Germinal center (tissue), 1 donor: Measurements from ENCODE around the gene CDKN2B-AS1.
A peak's percentile ranks its signal among the peaks of the same experiment; 100 is the strongest.

Experiments used
- DNase-seq: peaks from one replicate; pipeline ENCODE4 v3.0.0; 2012; ENCODE audit warnings: mixed read lengths, low spot score

The CDKN2B-AS1 gene

GRCh38 chr9:21982861-21983560 is 11.6 kb upstream of the CDKN2B-AS1 start:
- DNase-seq, result no peak

DNA sequence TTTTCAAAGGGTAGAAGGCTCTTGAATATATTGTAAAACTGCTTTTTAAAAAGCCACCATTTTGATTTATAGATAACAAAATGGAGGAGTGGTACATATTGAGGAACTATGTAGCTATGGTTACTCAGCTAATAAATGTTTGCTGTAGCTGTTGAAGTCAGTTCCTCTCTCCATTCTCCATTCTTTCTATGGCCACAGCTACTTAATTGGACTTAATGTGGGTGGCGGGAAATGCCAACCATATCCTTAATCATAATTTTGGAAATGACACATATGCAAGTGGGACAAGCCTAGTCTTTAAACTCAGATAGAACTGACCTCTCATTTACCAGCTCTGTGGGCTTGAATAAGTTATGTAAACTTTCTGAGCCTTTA is 11.0 kb upstream of the CDKN2B-AS1 start:
- DNase-seq, result no peak

- DNase-seq, result no peak
Measured at GRCh38 chr9:21984101-21984500, 10.5 kb upstream of the CDKN2B-AS1 start.

DNA sequence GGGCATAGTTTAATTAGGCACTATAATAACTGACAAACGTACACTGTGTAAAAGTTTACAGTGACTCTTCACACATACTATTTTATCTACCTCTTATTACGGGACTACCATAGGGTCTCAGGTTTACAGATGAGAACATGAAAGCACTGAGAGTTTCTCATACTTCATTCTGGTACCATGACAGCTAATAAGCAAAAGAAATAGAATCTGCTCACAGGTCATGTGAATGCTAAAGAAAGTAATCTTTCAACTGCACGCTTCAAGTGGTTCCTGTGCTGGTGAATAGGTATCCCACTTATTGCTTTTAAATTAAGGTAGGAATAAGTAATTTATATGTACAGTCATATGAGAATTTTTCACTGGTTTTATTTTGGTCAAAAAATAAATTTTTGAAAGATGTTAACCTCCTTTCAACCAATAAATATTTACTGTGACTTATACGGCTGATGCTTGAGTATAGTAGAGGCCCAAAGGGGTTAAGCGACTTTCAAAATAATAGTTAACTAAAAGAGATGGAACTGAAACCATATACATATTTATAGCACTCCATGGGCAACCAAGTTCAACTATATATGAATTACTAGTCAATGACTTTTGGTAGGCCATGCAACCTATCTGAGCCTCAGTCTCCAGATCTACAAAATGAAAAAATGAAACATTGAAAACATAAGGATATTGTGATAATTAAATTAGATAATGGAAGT is 8.5 kb upstream of the CDKN2B-AS1 start:
- DNase-seq, result no peak

GRCh38 chr9:21988056-21988990 is 6.3 kb upstream of the CDKN2B-AS1 start:
- no peak for DNase-seq

GRCh38 chr9:21989440-21990189 is 5.0 kb upstream of the CDKN2B-AS1 start:
- no peak for DNase-seq

DNA sequence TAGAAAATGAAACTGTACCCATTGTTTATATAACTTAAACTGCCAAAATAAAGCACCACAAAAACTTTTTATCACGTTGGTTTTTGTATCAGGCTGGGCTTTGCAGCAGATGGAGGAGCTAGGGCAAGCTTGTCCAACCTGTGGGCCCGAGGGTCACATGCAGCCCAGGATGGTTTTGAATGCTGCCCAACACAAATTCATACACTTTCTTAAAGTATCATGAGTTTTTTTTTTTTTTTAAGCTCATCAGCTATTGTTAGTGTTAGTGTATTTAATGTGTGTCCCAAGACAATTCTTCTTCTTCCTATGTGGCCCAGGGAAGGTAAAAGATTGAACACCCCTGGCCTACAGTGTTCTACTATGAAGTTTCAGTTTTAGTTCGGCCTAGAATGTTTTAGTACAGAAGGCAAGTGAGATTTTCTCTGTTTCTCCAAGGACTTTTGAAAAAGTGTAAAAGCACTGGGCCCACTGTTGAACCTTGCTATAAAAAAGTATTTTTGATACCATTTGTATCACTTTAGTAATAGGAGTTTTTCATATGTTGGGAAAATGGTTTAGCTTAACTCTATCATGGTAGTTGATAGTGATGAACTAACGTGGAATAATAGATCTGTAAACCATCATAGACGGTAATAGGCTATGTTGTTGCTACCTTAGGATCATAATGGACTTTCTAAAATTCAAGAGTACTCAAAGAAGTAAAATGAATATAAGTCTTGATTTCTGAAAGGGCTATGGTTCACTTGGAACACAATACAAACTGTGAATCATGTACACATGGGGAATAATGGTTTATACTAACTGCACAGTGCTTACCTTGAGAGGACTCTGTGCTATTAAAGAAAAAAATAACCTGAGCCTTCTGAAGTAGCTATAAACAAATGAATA is 3.3 kb upstream of the CDKN2B-AS1 start:
- no peak for DNase-seq

GRCh38 chr9:21993007-21993406 is 1.6 kb upstream of the CDKN2B-AS1 start:
- no peak for DNase-seq

- DNase-seq, result peak; percentile 41
Measured at GRCh38 chr9:21993893-21994555, 567 bp upstream of the CDKN2B-AS1 start, which contains the start of gene CDKN2A. Gene CDKN2A, minus strand, starts transcription at chr9:21994392.

DNA sequence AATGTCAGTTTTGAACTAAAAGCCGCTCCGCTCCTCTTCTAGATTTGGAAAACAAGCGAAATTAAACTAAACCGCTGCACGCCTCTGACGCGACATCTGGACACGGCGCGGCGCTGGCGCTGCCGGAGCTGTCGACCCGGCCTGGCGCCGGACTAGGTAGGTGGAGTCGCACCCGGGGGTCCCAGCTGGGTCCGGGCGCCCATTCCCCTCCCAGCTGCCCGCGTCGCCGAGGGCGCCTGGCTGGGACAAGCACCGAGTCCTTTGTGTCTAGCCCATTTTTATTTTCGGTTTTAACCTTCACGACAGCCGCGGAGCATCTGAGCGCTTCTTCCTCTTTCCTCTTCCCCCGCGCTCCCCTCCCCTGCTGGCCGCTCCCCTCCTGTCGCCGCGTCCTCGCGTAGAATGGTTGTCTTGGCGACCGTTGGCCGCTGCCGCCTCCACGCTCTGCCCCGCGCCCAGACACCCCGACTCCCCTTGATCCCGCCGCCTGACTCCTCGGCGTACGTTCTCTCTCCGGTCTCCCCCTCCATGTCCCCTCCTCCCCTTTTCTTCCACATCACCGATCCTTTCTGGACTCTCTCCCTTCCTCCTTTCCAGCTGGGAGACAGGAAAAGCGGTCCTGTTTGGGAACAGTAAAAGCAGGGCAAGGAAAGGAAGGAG is 545 bp downstream of the CDKN2B-AS1 start:
- peak; percentile 80 for DNase-seq

DNA sequence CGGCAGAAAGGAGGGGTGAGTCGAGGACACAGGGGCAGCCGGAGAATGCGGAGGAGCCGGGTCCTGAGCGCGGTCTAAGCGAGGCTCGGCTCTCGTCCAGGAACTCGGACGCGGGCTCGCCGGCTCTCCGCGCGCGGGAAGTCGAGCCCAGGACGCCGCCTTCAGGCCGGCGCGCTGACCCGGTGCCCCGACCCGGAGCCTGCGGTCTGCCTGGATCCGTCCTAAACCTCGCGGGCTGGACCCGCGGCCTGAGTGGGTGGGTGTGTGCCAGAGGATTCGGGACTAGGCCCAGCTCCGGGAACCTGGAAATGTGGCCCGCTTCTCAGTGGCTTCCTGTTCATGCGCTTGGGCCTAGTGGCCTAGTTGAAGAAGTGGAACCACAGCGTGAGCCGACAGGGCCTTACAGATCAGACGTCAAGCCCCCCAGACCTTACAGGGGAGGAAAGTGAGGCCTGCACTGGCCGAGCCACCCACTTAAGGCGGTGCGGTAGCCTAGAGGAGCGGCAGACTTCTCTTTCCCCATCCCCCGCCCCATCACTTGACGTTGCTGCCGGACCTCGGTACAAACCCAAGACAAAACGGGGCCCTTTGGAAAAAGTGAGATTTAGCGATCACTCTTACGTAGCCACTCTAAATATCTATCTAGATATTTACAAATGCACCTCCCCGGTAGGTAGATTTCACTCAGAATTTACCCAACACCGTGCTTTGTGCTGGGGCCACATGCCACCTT is 1.2 kb downstream of the CDKN2B-AS1 start:
- DNase-seq, result no peak

DNA sequence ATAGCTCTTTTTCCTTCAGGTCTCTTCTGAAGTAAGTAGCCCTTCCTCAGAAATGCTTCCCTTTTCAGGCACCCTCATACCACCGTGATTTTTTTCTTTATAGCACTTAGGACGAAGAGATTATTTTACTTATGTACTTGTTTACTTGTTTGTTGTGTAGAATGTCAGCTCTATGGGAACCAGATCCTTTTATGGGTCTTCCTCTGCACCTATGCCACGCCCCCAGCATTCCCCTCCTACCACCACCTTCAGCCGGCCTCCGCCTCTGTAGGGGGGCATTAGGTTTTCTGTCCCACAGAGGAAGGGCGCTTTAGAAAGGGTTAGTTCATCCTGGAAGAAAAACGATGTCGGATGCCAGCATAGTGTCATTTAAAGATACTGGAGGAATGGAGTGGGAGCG is 1.8 kb downstream of the CDKN2B-AS1 start:
- no peak for DNase-seq

DNA sequence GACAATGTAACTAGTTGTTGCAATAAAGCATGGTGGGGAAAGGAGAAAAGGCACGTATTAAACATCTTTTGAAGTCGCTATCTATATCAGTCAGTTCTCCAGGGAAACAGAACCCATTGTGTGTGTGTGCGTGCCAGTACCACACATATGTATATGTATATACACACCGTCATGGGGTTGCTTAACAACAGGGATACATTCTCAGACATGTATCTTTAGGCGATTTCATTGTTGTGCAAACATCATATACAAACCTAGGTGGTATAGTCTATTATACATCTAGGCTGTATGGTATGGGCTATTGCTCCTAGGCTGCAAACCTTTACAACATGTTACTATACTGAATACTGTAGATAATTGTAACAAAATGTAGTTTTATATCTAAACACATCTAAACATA is 2.3 kb downstream of the CDKN2B-AS1 start:
- no peak for DNase-seq

DNA sequence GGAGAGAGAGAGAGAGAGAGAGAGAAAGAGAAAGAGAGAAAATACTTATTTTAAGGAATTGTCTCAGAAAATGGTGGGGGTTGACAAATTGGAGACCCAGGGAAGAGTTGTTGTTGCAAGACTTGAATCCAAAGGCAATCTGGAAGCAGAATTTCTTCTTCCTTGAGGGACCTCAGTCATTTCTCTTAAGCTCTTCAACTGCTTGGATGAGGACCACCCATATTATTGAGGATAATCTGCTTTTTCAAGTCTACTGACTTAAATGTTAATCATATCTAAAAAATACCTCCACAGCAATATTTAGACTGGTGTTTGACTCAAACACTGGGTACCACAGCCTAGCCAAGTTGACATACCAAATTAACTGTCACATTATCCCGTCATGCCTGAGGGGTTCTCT is 2.9 kb downstream of the CDKN2B-AS1 start:
- no peak for DNase-seq

DNA sequence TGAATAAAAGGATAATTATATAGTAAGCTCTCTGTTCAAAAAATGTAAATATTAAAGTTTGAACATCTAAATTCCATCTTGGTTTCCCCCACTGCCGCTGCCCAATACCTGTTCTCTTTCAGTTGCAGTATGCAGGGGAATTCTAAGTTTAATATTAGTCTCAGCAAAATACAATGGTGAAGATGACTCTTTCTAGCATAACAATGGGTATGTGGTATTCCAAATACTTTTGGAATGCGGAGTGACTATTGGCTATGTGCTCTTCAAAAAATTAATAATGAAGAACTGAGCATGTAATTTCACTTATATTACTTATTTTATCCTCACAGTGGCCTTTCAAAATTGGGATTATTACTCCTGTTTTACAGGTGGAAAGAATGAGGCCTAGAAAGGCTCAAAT is 3.4 kb downstream of the CDKN2B-AS1 start:
- no peak for DNase-seq

DNA sequence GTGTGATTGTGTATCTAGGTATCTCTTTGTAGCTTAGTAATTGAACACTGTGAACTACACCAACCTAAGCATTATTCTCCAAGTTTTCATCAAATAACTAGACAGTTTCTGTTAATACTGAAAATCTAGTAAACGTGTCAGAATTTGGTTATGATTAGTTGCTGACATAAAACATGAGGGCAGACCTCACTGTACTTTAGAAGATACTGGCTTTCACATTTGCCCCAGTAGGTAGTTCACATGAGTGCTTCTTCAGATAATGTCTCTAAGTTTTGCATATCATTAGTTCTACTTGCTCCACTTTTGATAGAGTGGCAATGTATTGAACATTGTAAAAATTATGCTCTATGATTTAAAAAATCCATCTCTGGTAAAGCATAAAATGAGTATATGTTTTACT is 7.4 kb downstream of the CDKN2B-AS1 start:
- DNase-seq, result no peak

DNA sequence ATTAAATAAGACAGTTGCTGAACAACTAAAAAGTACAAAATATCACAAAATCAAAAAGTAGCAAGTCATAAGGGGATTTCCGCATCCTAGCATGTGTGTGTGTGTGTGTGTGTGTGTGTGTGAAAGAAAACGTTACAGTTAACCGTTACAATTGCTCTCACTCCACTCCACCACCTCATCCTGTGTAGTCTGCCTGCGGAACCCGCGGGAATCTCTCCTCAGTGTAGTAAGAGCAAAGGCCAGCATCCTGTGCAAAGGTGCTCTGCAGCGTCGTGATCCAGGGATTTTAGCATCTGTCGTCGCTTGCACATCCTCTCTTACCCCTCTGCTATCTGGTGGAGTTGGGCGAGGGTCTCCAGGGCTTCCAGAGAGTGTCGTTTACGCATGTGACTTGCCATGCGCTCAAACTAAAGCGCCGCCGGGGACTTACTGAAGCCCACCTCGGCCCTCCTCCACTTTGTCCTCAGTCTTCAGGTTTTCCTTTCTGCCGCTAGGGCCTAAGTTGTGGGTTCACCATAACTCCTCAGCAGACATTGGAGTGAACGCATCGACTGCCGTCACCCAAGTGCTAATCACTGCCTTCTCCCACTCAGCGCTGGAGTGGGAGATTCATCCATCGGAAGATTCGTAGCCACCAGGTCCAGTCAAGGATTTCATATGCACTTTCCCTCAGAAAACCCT is 10.6 kb downstream of the CDKN2B-AS1 start:
- no peak for DNase-seq
